ENCODE results near the gene TSPEAR. TPM values are rescaled to one million over a fixed set of nuclear protein-coding genes. Genes with fewer than 3 reads are reported as not detected.

Gene TSPEAR
- total RNA-seq, 4 donors from 2014 or later, result not detected

DNA sequence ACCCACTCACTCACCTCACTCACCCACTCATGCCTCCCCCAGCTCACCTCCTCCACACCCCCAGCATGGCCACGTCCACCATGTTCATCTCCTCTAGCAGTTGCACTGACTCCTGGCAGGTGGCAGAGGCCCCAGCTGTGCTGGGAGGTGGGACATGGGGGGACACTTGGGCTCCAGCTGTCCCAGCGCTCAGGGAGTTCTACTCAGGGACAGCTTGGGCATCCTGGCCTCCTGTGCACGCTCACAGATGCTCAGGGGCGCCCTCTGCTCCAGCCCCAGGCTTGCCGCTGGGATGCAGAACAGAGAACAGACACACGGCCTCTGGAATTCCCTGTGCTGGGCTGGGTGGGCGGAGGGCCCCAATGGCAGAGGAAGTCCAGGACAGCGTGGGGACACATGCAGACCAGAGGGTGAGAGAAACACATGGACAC, 94.3 kb downstream of the TSPEAR start:
- intact Hi-C loops (cut with DNase I; ENCODE audit: low total_unique reads), result no loop called here
- Histone ChIP-seq H3K4me3 (no peak overlapping the region), H3K36me3 (no peaks in the 10 kb centered on the region), H3K4me1 (peaks cover 0 to 3% (median 0%) of the 10 kb centered on the region in 4 donors), H3K27ac (no peak overlapping the region), H3K9me3 (peaks cover 0 to 6% of the 10 kb centered on the region in 2 donors), H3K27me3 (no peaks in the 10 kb centered on the region)
- in situ Hi-C loops (cut with MboI; ENCODE audit: low pct_ligation_motif_present in 1 of 4, low pct_unique_long_range_greater_than_20kb in 1 of 4, low sequenced_read_pairs in 3 of 4), result no loop called here
- no peak for DNase-seq
- 59% methylated on average over 8 of the region's 8 CpGs; no CpG with 5 or more reads in 1 of the 2 donors for WGBS, 2 donors (ENCODE audit: low coverage in 1 of 2)
- TF ChIP-seq POLR2AphosphoS5 (IDR thresholded peaks at IDR 0.05), result no peak
- TF ChIP-seq POLR2A (IDR thresholded peaks at IDR 0.05), result no peak
- TF ChIP-seq, protein P1, sequence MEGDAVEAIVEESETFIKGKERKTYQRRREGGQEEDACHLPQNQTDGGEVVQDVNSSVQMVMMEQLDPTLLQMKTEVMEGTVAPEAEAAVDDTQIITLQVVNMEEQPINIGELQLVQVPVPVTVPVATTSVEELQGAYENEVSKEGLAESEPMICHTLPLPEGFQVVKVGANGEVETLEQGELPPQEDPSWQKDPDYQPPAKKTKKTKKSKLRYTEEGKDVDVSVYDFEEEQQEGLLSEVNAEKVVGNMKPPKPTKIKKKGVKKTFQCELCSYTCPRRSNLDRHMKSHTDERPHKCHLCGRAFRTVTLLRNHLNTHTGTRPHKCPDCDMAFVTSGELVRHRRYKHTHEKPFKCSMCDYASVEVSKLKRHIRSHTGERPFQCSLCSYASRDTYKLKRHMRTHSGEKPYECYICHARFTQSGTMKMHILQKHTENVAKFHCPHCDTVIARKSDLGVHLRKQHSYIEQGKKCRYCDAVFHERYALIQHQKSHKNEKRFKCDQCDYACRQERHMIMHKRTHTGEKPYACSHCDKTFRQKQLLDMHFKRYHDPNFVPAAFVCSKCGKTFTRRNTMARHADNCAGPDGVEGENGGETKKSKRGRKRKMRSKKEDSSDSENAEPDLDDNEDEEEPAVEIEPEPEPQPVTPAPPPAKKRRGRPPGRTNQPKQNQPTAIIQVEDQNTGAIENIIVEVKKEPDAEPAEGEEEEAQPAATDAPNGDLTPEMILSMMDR (IDR thresholded peaks at IDR 0.05), result no peak
- TF ChIP-seq EP300 (IDR thresholded peaks at IDR 0.05; ENCODE audit: low read depth), result no peak

DNA sequence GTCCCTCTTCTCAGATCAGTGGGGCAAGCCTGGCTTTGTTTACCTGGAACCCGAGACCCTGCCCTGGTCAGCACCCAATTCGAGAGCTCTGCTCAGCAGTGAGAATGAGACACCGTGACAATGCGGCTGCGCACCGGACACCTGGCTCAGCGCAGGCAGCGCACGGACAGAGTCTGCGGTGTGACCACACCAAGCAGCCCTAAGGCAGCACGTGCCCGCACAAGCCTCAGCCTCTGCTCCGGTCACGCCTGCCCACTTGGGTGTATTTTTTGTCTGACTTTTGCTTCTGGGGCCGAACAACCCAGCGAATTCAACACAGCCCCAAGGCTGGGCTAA, 94.8 kb downstream of the TSPEAR start:
- WGBS, 2 donors (ENCODE audit: low coverage in 1 of 2), result 85% methylated on average over 16 of the region's 16 CpGs; no CpG with 5 or more reads in 1 of the 2 donors
- DNase-seq, result no peak
- in situ Hi-C loops (cut with MboI; ENCODE audit: low pct_ligation_motif_present in 1 of 4, low pct_unique_long_range_greater_than_20kb in 1 of 4, low sequenced_read_pairs in 3 of 4) (no loop called here), intact Hi-C loops (cut with DNase I; ENCODE audit: low total_unique reads) (no loop called here)
- no peaks in the 10 kb centered on the region for H3K36me3 ChIP-seq
- H3K27ac ChIP-seq, result no peak overlapping the region
- H3K4me1 ChIP-seq, result peaks cover 0 to 3% (median 0%) of the 10 kb centered on the region in 4 donors
- H3K27me3 ChIP-seq, result no peaks in the 10 kb centered on the region
- no peak overlapping the region for H3K4me3 ChIP-seq
- peaks cover 0 to 6% of the 10 kb centered on the region in 2 donors for H3K9me3 ChIP-seq
- TF ChIP-seq, protein P1 (IDR thresholded peaks at IDR 0.05), result no peak
- TF ChIP-seq EP300 (IDR thresholded peaks at IDR 0.05; ENCODE audit: low read depth), result no peak
- no peak for TF ChIP-seq POLR2A (IDR thresholded peaks at IDR 0.05)
- TF ChIP-seq POLR2AphosphoS5 (IDR thresholded peaks at IDR 0.05), result no peak

DNA sequence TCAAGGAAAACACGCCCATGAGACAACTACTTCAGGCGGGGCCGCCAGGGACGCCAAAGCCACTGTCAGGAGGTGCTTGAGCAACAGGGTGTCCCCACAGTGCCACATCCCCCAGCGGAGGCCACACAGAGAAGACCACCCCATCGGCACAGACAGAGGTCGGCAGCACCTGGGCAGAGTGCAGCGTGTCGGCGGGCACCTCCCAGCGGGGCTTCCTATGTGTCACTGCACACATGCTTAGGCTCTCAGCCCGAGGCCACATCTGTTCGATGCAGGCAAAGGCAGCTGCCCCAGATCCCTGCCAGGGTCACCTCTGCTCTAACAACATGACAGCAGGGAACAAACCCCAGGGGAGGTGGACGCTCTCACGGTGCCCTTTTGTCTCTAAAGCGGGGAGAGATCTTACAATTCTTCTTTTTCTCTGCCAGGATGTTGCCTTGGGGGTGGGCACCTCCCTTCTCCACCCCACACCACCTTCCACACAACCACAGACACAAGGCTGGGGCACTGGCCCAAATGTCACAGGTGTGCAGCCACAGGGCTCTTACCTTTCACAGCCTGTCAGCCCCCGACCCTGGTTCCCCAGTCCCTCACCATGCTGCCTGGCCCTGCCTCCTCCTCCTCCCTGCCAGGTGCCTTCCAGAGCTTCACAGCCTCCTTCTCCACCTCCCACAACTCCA, 95.3 kb downstream of the TSPEAR start:
- WGBS, 2 donors (ENCODE audit: low coverage in 1 of 2), result 83% methylated on average over 17 of the region's 17 CpGs; no CpG with 5 or more reads in 1 of the 2 donors
- H3K9me3 ChIP-seq, result peaks cover 0 to 6% of the 10 kb centered on the region in 2 donors
- no peak overlapping the region for H3K4me3 ChIP-seq
- no peak for DNase-seq
- peaks cover 0 to 3% (median 0%) of the 10 kb centered on the region in 4 donors for H3K4me1 ChIP-seq
- no peaks in the 10 kb centered on the region for H3K36me3 ChIP-seq
- H3K27ac ChIP-seq, result no peak overlapping the region
- no peaks in the 10 kb centered on the region for H3K27me3 ChIP-seq
- TF ChIP-seq EP300 (IDR thresholded peaks at IDR 0.05; ENCODE audit: low read depth) (no peak), POLR2A (IDR thresholded peaks at IDR 0.05) (no peak), POLR2AphosphoS5 (IDR thresholded peaks at IDR 0.05) (no peak)
- TF ChIP-seq, protein P1 (IDR thresholded peaks at IDR 0.05), result no peak
- intact Hi-C loops (cut with DNase I; ENCODE audit: low total_unique reads) (no loop called here), in situ Hi-C loops (cut with MboI; ENCODE audit: low pct_ligation_motif_present in 1 of 4, low pct_unique_long_range_greater_than_20kb in 1 of 4, low sequenced_read_pairs in 3 of 4) (no loop called here)

DNA sequence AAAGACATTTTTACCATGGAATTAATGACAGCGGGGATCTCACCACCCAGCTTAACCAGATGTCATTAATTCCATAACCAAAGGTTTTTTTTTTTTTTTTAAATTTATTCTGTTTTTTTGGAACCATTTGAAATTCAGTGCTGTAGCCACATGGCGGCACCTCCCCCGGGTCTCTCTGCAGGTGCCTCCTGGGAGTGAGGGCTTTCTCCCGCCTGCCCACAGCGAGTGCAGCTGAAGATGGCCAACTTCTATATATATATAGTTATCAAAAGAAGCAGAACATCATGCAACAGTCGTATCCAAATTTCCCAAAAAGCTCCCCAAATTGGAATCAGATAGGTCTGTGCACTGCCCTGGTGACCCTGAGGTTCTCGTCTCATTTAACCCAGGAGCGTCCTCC, 95.9 kb downstream of the TSPEAR start:
- Histone ChIP-seq H3K9me3 (peaks cover 4 to 6% of the 10 kb centered on the region in 2 donors), H3K27me3 (no peaks in the 10 kb centered on the region), H3K4me1 (peaks cover 0 to 3% (median 0%) of the 10 kb centered on the region in 4 donors), H3K27ac (no peak overlapping the region), H3K36me3 (no peaks in the 10 kb centered on the region), H3K4me3 (no peak overlapping the region)
- in situ Hi-C loops (cut with MboI; ENCODE audit: low pct_ligation_motif_present in 1 of 4, low pct_unique_long_range_greater_than_20kb in 1 of 4, low sequenced_read_pairs in 3 of 4) (no loop called here), intact Hi-C loops (cut with DNase I; ENCODE audit: low total_unique reads) (no loop called here)
- no peak for DNase-seq
- 79 to 82% methylated on average over 5 to 8 of the region's 8 CpGs for WGBS, 2 donors (ENCODE audit: low coverage in 1 of 2)
- TF ChIP-seq, protein P1 (IDR thresholded peaks at IDR 0.05), result no peak
- TF ChIP-seq EP300 (IDR thresholded peaks at IDR 0.05; ENCODE audit: low read depth), result no peak
- TF ChIP-seq POLR2AphosphoS5 (IDR thresholded peaks at IDR 0.05), result no peak
- TF ChIP-seq POLR2A (IDR thresholded peaks at IDR 0.05), result no peak
